IPS-15b (cell line): ENCODE results near the gene HDAC7.

Source experiments
- H3K27me3 ChIP-seq: one replicate; pipeline ENCODE4 v1.6.1; 2013; ENCODE audit warnings: low read length; ENCODE audit not compliant: control insufficient read depth, insufficient read depth
- H3K36me3 ChIP-seq: one replicate; pipeline ENCODE4 v1.6.1; 2013; ENCODE audit warnings: low read length; ENCODE audit not compliant: control insufficient read depth, insufficient read depth
- H3K4me1 ChIP-seq: one replicate; pipeline ENCODE4 v1.6.1; 2013; ENCODE audit warnings: mild to moderate bottlenecking, low read length; ENCODE audit not compliant: control insufficient read depth, insufficient read depth
- H3K4me3 ChIP-seq: one replicate; pipeline ENCODE4 v1.5.1; 2013; ENCODE audit warnings: low read depth, low read length
- H3K9ac ChIP-seq: one replicate; pipeline ENCODE4 v1.6.1; 2013; ENCODE audit warnings: low read depth, mild to moderate bottlenecking, low read length
- H3K9me3 ChIP-seq: one replicate; pipeline ENCODE4 v1.6.1; 2013; ENCODE audit warnings: mild to moderate bottlenecking, low read length; ENCODE audit not compliant: control insufficient read depth, insufficient read depth

The HDAC7 gene

GRCh38 chr12:47837190-47838171, 17.8 kb upstream of the HDAC7 start:
- Histone ChIP-seq H3K36me3 (no peaks in the 10 kb centered on the region), H3K9me3 (no peaks in the 10 kb centered on the region), H3K4me3 (no peak overlapping the region), H3K9ac (no peak overlapping the region), H3K27me3 (no peaks in the 10 kb centered on the region), H3K4me1 (peaks cover 6% of the 10 kb centered on the region)

GRCh38 chr12:47835831-47836155, 16.1 kb upstream of the HDAC7 start:
- Histone ChIP-seq H3K4me1 (peaks cover 6% of the 10 kb centered on the region), H3K27me3 (no peaks in the 10 kb centered on the region), H3K36me3 (no peaks in the 10 kb centered on the region), H3K4me3 (no peak overlapping the region), H3K9me3 (no peaks in the 10 kb centered on the region), H3K9ac (no peak overlapping the region)

- no peaks in the 10 kb centered on the region for H3K9me3 ChIP-seq
- no peaks in the 10 kb centered on the region for H3K36me3 ChIP-seq
- no peak overlapping the region for H3K4me3 ChIP-seq
- H3K27me3 ChIP-seq = no peaks in the 10 kb centered on the region
- no peak overlapping the region for H3K9ac ChIP-seq
- peaks cover 6% of the 10 kb centered on the region for H3K4me1 ChIP-seq
These were observed 15.5 kb upstream of the HDAC7 start for GRCh38 chr12:47835006-47835830.

- Histone ChIP-seq H3K9ac (no peak overlapping the region), H3K36me3 (no peaks in the 10 kb centered on the region), H3K9me3 (no peaks in the 10 kb centered on the region), H3K27me3 (no peaks in the 10 kb centered on the region), H3K4me1 (peaks cover 6% of the 10 kb centered on the region), H3K4me3 (no peak overlapping the region)
These were observed 14.6 kb upstream of the HDAC7 start for GRCh38 chr12:47834199-47834903.

- Histone ChIP-seq H3K36me3 (no peaks in the 10 kb centered on the region), H3K9me3 (no peaks in the 10 kb centered on the region), H3K4me3 (no peak overlapping the region), H3K4me1 (peaks cover 10% of the 10 kb centered on the region), H3K9ac (no peak overlapping the region), H3K27me3 (no peaks in the 10 kb centered on the region)
These were observed 13.9 kb upstream of the HDAC7 start for GRCh38 chr12:47833591-47834012.

- H3K4me1 ChIP-seq = peaks cover 11% of the 10 kb centered on the region
- H3K9ac ChIP-seq = no peak overlapping the region
- no peaks in the 10 kb centered on the region for H3K9me3 ChIP-seq
- H3K36me3 ChIP-seq = no peaks in the 10 kb centered on the region
- no peaks in the 10 kb centered on the region for H3K27me3 ChIP-seq
- H3K4me3 ChIP-seq = no peak overlapping the region
These were observed 12.7 kb upstream of the HDAC7 start for GRCh38 chr12:47832263-47832933.

- Histone ChIP-seq H3K9me3 (no peaks in the 10 kb centered on the region), H3K4me3 (no peak overlapping the region), H3K27me3 (no peaks in the 10 kb centered on the region), H3K4me1 (peaks cover 10% of the 10 kb centered on the region), H3K9ac (no peak overlapping the region), H3K36me3 (no peaks in the 10 kb centered on the region)
These were observed 9.9 kb upstream of the HDAC7 start for GRCh38 chr12:47829584-47829983.

- Histone ChIP-seq H3K36me3 (no peaks in the 10 kb centered on the region), H3K9me3 (no peaks in the 10 kb centered on the region), H3K9ac (no peak overlapping the region), H3K4me3 (no peak overlapping the region), H3K27me3 (no peaks in the 10 kb centered on the region), H3K4me1 (peaks cover 10% of the 10 kb centered on the region)
These were observed 9.3 kb upstream of the HDAC7 start for GRCh38 chr12:47828976-47829482.

GRCh38 chr12:47828008-47828975, 8.6 kb upstream of the HDAC7 start:
- Histone ChIP-seq H3K9me3 (no peaks in the 10 kb centered on the region), H3K4me1 (peaks cover 10% of the 10 kb centered on the region), H3K36me3 (no peaks in the 10 kb centered on the region), H3K27me3 (peaks cover 3% of the 10 kb centered on the region), H3K4me3 (no peak overlapping the region), H3K9ac (no peak overlapping the region)

GRCh38 chr12:47825173-47825639, 5.5 kb upstream of the HDAC7 start:
- Histone ChIP-seq H3K27me3 (peaks cover 13% of the 10 kb centered on the region), H3K4me1 (peaks cover 19% of the 10 kb centered on the region), H3K36me3 (no peaks in the 10 kb centered on the region), H3K9me3 (no peaks in the 10 kb centered on the region), H3K9ac (no peak overlapping the region), H3K4me3 (no peak overlapping the region)
